Suprapubic skin (tissue), 4 donors: ENCODE results near the gene TMEM186.

ENCODE experiments used
- CTCF ChIP-seq, 2 donors: fragments of 200-600 bp in 1 of 2; fragments of 450-650 bp in 1 of 2; sonication (generic) in 1 of 2; IDR thresholded peaks; one replicate each; pipeline ENCODE4 v1.5.1; 2016 to 2019; ENCODE audit warnings: antibody characterized with exemption in 2 of 2, mild to moderate bottlenecking in 1 of 2, moderate library complexity in 1 of 2
- EP300 ChIP-seq: sonication (generic); formaldehyde crosslinking; IDR thresholded peaks from one replicate; pipeline ENCODE4 v1.6.1; 2017; ENCODE audit warnings: antibody characterized with exemption
- POLR2A ChIP-seq, 2 donors: fragments of 450-650 bp; IDR thresholded peaks; one replicate each; pipeline ENCODE4 v1.6.1; 2017; ENCODE audit warnings: antibody characterized with exemption in 2 of 2, mild to moderate bottlenecking in 2 of 2, moderate library complexity in 2 of 2
- POLR2AphosphoS5 ChIP-seq, 3 donors: sonication (generic); formaldehyde crosslinking; IDR thresholded peaks; one replicate each; pipeline ENCODE4 v1.6.1; 2017; ENCODE audit warnings: antibody characterized with exemption in 3 of 3

- no peak for TF ChIP-seq CTCF (IDR thresholded peaks at IDR 0.05)
- TF ChIP-seq EP300 = no peak
- TF ChIP-seq POLR2AphosphoS5 (IDR thresholded peaks at IDR 0.05) = no peak
- no peak for TF ChIP-seq POLR2A (IDR thresholded peaks at IDR 0.05)
Measured at GRCh38 chr16:8832717-8833105, 35.3 kb upstream of the TMEM186 start.
